SK-N-MC (cell line): Measurements from ENCODE around the gene THTPA.

Source experiments
- DNase-seq: peaks from one replicate; pipeline ENCODE4 v3.0.0-alpha.2; 2011; ENCODE audit warnings: low read depth, low spot score
- H3K27ac ChIP-seq: fragments of 200-600 bp; sonication (generic); 2 replicates; pipeline ENCODE4 v1.5.1; 2016; ENCODE audit warnings: mixed run types
- H3K36me3 ChIP-seq: fragments of 200-600 bp; sonication (generic); 2 replicates; pipeline ENCODE4 v1.6.1; 2017; ENCODE audit warnings: antibody characterized with exemption, low read length, mixed read lengths; ENCODE audit not compliant: insufficient read depth
- H3K4me3 ChIP-seq: fragments of 200-600 bp; sonication (generic); 2 replicates; pipeline ENCODE4 v1.5.1; 2016
- H3K9ac ChIP-seq: fragments of 200-600 bp; sonication (generic); 2 replicates; pipeline ENCODE4 v1.8.0; 2017; ENCODE audit warnings: mixed run types, mixed read lengths; ENCODE audit not compliant: insufficient read length
- H3K9me3 ChIP-seq: fragments of 200-600 bp; sonication (generic); 2 replicates; pipeline ENCODE4 v1.6.1; 2017; ENCODE audit warnings: low read depth, mild to moderate bottlenecking, antibody characterized with exemption, low read length, moderate library complexity, mixed read lengths
- EZH2 ChIP-seq: fragments of 200-600 bp; sonication (generic); IDR thresholded peaks from one replicate; pipeline ENCODE4 v1.6.1; 2017; ENCODE audit warnings: antibody characterized with exemption
- FOXP2 ChIP-seq: optimal IDR thresholded peaks from 2 replicates; pipeline ENCODE3; 2011; ENCODE audit warnings: mild to moderate bottlenecking, moderate library complexity; ENCODE audit not compliant: insufficient read depth; ENCODE audit errors: extremely low read length, control extremely low read depth
- POLR2AphosphoS5 ChIP-seq: IDR thresholded peaks from 2 replicates; pipeline ENCODE4 v1.6.1; 2012; ENCODE audit warnings: mild to moderate bottlenecking, low read depth, low read length, borderline replicate concordance

THTPA gene

DNA sequence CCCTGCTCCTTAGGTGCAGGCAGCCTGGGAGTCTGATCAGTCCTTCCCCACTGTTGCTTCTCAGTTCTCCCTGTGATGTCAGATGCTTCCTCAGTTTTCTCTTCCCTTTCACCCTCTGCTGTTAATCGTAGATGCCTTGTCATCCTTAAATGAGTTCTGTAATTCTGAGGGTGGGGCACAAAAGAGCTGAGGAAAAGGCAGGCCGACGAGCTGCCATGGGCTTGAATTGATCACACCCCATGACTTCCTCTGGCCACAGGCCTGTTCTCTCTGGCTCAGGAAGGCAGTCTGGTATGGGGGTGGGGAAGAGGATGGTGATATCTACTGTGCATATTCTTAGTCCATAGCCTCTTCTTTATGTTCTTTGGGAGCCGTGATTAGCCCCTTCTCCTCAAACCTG, 16.8 kb downstream of the THTPA start:
- no peak overlapping the region for H3K4me3 ChIP-seq
- no peak overlapping the region for H3K9ac ChIP-seq
- no peak for DNase-seq
- TF ChIP-seq EZH2 = no peak
- no peak for TF ChIP-seq POLR2AphosphoS5
- no peak for TF ChIP-seq FOXP2
- no peaks in the 10 kb centered on the region for H3K36me3 ChIP-seq
- no peak overlapping the region for H3K27ac ChIP-seq
- H3K9me3 ChIP-seq = no peaks in the 10 kb centered on the region

- Histone ChIP-seq H3K36me3 (no peaks in the 10 kb centered on the region), H3K27ac (no peak overlapping the region), H3K4me3 (no peak overlapping the region), H3K9ac (no peak overlapping the region), H3K9me3 (no peaks in the 10 kb centered on the region)
- no peak for DNase-seq
- TF ChIP-seq EZH2 (no peak), POLR2AphosphoS5 (no peak), FOXP2 (no peak)
Measured at GRCh38 chr14:23573384-23574015, 17.4 kb downstream of the THTPA start.

GRCh38 chr14:23577004-23577681, 21.1 kb downstream of the THTPA start:
- DNase-seq = no peak
- TF ChIP-seq EZH2 = no peak
- no peak for TF ChIP-seq FOXP2
- no peak for TF ChIP-seq POLR2AphosphoS5

GRCh38 chr14:23577710-23578392, 21.8 kb downstream of the THTPA start:
- Histone ChIP-seq H3K9me3 (no peaks in the 10 kb centered on the region), H3K27ac (no peak overlapping the region), H3K4me3 (peak overlapping the region; percentile 61), H3K9ac (no peak overlapping the region), H3K36me3 (no peaks in the 10 kb centered on the region)
- TF ChIP-seq EZH2 (no peak), FOXP2 (no peak), POLR2AphosphoS5 (no peak)
- DNase-seq = no peak

More at GRCh38 chr14:23577004-23577681, 21.1 kb downstream of the THTPA start:
- Histone ChIP-seq H3K9me3 (no peaks in the 10 kb centered on the region), H3K9ac (no peak overlapping the region), H3K4me3 (peak overlapping the region; percentile 61), H3K27ac (no peak overlapping the region), H3K36me3 (no peaks in the 10 kb centered on the region)

DNA sequence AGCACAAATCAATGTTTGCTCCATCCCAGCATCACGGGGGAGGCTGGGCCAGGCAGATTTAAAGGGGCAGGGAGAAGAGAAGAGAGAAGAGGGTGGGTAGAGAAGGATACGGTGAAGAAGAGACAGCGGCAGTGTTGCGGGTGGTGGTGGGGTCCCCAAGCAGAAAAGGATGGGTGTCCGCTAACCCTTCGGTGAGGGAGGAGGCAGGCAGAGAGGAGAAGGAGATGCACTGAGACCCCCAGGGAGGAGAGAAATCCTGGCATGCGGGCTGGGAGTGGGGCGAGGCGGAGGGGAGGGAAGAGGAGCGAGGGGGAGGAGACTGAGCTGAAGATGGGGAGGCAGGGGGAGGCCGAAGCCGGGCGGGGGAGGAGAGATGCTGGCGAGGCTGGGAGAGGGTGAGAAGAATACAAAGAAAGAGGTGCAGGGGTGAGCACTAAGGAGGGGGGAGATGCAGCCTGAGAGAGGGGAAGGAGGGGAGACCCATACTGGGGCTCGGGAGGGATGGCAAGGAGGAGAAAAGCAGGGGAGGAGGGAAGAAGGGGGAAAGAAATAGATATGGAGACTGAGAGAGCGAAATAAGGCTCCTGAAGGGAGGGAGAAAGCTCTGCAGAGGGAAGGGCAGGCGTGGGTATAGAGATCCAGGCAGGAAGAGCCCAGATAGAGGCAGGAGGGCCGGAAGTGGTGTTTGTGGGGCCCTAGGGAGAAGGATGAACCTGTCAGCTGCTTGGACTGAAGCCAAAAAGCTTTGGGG, 22.7 kb downstream of the THTPA start, which contains the start of gene JPH4:
Gene JPH4 (minus strand): TSS at position 231 of the 751 bp plus-strand sequence. CDS start 1,337 bp downstream, outside the sequence.
- Histone ChIP-seq H3K36me3 (no peaks in the 10 kb centered on the region), H3K4me3 (peak within 1 kb of the TSS; percentile 61), H3K9me3 (no peaks in the 10 kb centered on the region), H3K27ac (no peak within 1 kb of the TSS), H3K9ac (no peak within 1 kb of the TSS)
- DNase-seq = no peak
- no peak for TF ChIP-seq POLR2AphosphoS5
- TF ChIP-seq FOXP2 = no peak
- no peak for TF ChIP-seq EZH2

- no peaks in the 10 kb centered on the region for H3K36me3 ChIP-seq
- H3K27ac ChIP-seq = no peak overlapping the region
- no peak for DNase-seq
- TF ChIP-seq FOXP2 (no peak), EZH2 (no peak), POLR2AphosphoS5 (no peak)
- no peak overlapping the region for H3K9ac ChIP-seq
- no peak overlapping the region for H3K4me3 ChIP-seq
- no peaks in the 10 kb centered on the region for H3K9me3 ChIP-seq
Measured at GRCh38 chr14:23579311-23579630, 23.2 kb downstream of the THTPA start.

DNA sequence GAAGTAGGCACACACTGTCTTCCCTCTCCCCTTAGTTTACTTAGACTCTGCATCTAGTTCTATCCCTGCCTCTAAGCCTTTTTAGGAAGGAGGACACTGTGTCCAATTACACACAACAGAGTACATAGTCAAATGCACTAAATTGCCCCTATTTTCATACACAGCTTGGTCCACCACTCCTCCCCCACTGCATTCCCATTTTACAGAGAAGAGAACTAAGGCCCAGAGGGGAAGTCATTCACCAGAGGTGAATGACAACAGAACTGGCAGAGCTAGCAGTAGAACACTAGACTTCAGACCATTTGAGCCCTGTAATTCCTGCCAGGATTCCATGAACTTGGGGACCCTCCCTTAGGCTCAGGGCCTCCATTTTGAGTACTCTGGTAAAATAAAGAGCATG, 23.7 kb downstream of the THTPA start:
- DNase-seq = no peak
- Histone ChIP-seq H3K9me3 (no peaks in the 10 kb centered on the region), H3K4me3 (no peak overlapping the region), H3K27ac (no peak overlapping the region), H3K36me3 (no peaks in the 10 kb centered on the region), H3K9ac (no peak overlapping the region)
- TF ChIP-seq POLR2AphosphoS5 (no peak), EZH2 (no peak), FOXP2 (no peak)

- TF ChIP-seq FOXP2 (no peak), POLR2AphosphoS5 (no peak), EZH2 (no peak)
- DNase-seq = no peak
- H3K27ac ChIP-seq = no peak overlapping the region
- no peaks in the 10 kb centered on the region for H3K9me3 ChIP-seq
- H3K4me3 ChIP-seq = no peak overlapping the region
- no peaks in the 10 kb centered on the region for H3K36me3 ChIP-seq
- H3K9ac ChIP-seq = no peak overlapping the region
Measured at GRCh38 chr14:23580152-23580926, 24.3 kb downstream of the THTPA start.
